HG03135 (cell line): Measurements from ENCODE around the gene P2RX2.

Experiments
- ATAC-seq: cut with Tn5 transposase; IDR thresholded peaks from one replicate; pipeline ENCODE4 v1.9.1; 2021; ENCODE audit warnings: mild to moderate bottlenecking, moderate library complexity; ENCODE audit not compliant: unreplicated experiment

The P2RX2 gene

DNA sequence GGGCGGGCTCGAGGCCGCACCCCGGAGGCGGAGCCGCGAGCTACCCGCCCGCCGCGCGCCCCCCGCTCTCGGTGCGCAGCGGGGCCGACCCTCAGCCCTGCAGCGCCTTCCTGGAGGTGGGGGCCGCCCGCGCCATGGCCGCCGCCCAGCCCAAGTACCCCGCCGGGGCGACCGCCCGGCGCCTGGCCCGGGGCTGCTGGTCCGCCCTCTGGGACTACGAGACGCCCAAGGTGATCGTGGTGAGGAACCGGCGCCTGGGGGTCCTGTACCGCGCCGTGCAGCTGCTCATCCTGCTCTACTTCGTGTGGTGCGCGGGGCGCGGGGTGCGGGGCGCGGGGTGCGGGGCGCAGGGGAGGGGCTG lies at the start of gene P2RX2:
Gene P2RX2, plus strand, starts transcription at position 94 of the 361 bp plus-strand sequence. Its CDS starts 41 bp downstream, at position 135.
- ATAC-seq = no peak

DNA sequence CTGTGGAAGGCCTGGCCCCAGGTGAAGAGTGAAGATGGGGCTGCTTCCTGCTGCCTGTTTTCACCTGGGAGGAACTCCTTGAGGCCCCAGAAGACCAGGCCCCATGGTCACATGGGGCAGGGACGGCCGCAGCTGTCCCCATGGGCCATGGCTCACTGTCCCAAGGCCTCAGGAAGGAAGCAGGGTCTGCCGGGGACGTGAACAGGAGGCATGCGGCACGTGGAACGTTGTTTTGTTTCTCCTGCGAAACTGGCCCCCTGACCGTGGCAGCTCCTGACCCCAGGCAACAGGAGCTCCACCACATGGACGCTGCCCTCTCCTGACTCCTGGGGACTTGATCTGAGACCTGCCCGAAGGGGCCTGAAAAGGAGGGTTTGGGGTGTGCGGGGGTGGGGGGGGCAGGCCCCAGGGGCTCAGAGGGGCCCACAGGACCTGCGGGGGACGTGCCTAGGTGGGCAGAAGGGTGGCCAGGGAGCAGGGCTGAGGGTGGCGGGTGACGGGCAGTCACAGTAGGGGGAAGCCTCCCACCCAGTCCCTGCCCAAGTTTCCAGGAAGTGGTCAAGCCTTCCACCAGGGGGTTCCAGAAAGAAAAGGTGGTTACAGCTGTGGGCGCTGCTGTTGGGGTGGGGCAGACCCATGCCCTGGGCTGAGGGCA lies 49.6 kb upstream of the P2RX2 start:
- ATAC-seq = no peak

DNA sequence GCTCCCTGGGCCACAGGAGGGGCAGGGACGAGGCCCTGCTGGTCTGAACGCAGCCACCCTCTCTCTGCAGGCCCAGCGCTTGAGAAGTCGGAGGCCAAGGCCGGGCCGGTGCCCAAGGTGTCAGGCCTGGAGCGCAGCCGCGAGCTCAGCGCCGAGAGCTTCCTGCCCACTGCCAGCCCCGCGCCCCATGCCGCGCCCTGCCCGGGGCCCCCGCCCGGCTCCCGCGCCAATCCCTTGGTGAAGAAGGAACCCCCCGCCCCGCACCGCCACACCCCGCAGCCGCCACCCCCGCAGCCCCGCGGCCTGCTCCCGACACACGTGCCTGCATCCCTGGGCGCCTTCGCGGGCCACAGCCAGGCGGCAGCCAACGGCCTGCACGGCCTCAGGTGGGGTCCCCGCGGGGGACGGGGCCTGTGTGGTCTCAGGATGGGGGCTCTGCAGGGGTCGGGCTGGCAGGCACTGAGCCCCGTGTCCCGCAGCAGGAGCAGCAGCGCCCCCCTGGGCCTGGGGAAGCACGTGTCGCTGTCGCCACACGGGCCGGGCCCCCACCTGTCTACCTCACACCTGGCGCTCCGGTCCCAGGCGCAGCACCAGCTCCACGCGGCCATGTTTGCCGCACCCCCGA lies 48.6 kb upstream of the P2RX2 start:
- no peak for ATAC-seq

DNA sequence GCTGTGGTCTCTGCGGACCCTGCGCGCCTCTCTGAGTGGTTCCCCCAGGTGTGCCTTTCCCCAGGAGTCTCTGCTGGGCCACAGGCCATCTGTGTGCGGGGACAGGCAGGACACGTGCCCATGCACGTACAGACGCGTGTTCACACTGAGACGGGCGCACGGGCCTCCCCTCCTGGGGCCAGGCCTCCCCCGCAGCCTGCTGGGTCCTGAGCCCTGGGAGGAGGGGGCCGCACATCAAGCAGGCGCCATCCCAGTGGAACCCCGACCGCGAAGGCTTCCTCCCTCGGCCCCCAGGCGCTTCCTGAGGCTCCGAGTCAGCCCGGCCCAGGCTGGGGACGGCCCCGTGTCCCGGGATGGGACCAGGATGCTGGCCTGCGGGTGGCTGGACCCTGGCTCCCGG lies 47.9 kb upstream of the P2RX2 start:
- ATAC-seq = no peak

DNA sequence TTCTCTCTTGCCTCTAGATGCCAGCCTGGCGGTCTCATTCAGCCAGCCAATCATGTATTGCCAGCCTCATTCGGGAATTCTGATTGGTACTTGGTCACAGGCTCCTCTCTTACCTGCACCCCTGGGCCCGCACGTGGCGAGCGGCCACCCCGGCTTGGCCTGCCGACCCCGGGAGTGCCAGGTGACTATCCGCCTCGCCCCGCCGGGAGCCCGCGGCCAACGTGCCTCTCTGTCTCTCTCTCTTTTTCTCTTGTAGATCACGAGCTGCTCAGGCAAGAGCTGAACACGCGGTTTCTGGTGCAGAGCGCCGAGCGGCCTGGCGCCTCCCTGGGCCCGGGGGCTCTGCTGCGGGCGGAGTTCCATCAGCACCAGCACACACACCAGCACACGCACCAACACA lies 47.5 kb upstream of the P2RX2 start:
- ATAC-seq = no peak

DNA sequence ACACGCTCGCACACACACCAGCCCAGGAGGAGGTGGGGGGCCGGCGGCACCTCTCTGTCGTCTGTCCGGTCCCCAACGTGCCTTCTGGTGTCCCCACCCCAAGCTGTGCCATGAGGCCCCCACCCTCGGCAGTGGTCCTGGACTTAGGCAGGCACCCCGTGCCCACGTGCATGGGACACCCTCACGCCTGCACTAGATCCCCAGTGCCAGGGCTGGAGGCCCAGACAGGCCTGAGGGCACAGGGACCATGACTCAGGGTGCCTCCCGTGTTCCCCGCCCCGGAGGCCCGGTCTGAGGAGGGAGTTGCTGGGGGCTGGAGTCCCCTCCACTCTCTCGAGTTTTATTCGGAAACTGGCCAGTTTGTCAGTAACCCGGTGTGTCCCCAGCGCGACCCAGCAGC lies 47.0 kb upstream of the P2RX2 start:
- ATAC-seq = no peak

DNA sequence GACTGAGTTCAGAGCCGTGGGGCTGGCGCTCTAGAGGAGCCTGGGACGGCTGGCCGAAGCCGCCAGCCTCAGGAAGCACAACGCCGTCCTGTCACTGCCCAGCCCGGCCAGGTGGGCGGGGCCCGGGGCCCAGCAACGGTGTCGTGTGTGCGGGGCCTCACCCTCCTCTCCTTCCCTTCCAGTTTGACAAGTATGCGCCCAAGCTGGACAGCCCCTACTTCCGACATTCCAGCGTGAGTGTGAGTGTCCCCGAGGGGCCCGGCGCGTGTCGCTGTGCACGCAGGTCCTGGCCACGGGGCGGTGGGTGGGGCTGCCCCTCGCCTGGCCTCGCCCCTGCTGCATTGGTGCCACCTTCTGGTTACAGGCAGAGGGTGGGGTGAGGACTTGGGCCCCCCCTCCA lies 46.5 kb upstream of the P2RX2 start:
- no peak for ATAC-seq

DNA sequence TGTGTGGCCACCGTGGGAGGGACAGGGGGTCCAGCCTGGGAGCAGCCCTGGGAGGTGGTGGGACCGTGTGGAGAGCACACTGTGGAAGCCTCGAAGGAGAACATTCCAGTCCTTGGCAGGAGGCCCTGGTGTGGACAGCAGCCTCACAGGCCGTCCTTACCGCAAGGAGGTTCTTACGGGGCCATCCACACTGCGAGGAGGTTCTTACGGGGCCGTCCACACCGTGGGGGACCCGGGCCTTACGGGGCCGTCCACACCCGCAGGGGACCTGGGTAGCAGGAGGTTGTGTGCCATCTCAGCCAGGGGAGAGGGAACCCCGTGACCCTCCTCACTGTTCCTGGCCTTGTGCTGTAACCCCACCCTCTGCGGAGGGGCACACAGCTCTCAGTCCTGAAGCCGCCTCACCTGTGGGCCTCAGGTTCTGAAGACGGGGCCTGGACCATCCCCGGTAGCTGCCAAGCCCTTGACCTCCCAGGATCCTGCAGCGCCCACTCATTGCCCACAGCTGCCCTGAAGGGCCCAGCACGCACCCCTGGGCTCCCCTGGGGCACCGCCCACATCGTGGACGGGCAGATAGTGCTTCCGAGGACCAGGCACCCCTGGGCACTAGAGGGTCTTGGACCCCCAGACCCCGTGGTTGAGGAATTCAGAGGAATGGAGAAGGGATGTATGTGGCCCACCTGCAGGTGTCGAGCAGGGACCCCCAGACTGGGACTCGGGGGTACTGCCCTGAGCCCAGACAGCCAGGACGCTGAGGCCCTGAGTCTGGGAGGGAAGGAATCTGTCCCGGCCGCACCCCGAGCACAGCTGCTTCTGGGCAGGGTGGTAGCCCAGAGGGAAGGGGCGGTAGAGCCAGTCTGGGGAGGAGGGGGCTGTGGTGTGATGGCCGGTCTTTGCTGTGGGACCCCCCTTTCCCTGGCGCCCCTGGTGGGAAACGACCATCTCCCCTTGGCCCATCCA lies 45.5 kb upstream of the P2RX2 start:
- ATAC-seq = no peak

DNA sequence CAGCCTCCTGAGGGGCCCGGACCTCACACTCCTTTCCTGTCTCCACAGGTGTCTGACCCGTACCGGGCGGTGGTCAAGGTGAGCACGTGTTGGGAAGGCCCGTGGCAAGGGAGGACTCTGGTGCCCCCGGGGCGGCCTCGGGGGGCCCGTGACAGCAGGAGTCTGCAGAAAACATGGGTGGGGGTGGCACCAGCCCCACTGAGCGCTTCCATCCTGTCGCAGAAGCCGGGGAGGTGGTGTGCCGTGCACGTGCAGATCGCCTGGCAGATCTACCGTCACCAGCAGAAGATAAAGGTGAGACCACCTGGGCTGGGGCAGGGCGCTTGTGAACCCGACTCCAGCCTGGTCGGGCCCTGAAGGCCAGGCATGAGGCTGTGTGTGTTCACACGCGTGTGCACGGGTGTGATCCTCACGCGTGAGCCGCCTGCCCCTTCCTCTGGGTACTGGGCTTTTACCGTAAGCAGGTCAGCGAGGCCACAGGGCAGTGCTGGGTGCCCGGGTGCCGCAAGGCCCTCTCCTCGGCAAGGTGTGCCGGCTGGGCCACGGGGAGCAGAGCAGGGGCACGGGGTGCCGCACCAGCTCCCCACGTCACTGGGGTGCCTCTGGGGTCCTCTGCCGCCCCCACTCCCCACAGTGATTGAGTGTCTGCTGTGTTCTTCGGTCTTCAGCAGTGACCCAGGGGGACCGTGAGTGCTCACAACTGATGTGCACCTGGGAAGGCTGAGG lies 44.1 kb upstream of the P2RX2 start:
- no peak for ATAC-seq

DNA sequence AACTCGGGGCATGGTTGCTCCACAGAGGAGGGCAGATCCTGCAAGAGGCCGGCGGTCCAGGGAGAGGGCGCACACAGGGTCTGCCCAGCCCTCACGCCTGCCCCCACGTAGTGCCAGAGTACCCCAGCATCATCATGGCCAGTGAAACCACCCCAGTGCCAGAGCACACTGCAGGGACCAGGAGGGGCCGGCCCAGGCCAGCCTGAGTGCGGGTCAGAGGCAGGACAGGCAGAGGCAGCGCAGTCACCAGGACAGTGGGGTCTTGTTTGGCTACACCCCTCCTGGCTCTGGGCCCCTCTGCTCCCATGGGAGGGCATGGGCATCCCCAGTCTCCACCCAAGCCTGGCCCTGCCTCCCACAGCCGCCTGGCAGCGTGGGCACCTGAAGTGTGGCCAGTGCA lies 42.9 kb upstream of the P2RX2 start:
- no peak for ATAC-seq

DNA sequence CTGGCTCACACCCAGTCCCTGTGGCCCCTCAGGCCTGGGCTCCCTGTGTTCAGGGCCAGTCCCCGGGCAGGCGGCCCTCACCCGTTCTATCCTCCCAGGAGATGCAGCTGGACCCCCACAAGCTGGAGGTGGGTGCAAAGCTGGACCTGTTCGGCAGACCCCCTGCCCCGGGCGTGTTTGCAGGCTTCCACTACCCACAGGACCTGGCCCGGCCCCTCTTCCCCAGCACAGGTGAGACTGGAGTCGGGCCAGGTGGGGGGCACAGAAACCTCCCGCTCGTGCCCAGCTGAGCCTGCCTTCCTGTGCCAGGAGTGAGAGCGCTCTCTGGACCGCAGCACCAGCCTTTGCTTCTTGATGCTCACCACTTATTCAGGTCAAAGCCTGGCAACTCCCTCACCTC lies 41.9 kb upstream of the P2RX2 start:
- ATAC-seq = no peak

DNA sequence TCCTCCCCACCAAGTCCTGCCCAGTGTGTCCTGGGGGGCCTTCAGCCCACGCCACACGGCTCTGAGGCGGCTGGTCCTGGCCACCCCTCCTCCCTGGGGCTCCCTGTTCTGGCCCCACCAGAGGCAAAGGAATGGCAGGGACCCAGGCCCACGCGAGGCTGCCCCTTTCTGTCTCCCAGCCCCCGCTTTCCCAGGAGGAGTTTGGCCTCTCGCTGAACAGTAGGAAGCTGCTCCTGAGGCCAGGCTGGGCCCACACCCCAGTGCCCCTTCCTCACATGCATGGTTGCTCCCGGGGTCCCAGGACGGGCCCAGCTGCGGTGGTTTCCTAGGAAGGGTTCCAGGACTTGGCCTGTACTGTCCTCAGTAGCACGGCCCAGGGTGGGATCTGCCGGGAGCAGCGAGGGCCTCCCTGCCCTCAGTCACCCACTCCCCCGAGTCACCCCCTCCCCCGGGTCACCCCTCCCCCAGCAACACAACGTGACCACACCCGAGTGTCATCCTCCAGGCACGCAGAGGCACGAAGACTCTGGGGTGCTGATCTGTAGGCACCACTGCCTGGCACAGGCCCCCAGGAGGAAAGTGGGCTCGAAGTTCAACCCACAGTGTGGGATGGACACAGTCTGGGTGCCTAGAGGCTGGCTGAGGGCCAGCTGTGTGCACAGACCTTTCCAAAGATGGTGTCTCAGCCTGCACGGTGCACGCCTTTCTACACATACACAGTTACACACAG lies 41.2 kb upstream of the P2RX2 start:
- no peak for ATAC-seq

DNA sequence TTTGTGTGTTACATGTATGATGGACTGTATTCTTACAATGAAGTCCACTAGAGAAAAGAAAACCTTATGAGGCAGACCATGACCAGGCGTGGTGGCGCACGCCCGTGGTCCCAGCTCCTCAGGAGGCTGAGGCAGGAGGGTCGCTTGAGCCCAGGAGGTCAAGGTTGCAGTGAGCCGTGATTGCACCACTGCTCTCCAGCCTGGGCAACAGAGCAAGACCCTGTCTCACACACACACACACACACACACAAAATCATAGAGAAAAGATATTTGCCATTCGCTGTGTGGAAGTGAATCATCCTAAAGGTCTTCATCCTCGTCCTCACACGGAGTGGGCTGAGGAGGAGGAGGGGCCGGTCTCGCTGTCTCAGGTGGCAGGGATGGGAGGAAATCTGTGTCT lies 40.5 kb upstream of the P2RX2 start:
- no peak for ATAC-seq

DNA sequence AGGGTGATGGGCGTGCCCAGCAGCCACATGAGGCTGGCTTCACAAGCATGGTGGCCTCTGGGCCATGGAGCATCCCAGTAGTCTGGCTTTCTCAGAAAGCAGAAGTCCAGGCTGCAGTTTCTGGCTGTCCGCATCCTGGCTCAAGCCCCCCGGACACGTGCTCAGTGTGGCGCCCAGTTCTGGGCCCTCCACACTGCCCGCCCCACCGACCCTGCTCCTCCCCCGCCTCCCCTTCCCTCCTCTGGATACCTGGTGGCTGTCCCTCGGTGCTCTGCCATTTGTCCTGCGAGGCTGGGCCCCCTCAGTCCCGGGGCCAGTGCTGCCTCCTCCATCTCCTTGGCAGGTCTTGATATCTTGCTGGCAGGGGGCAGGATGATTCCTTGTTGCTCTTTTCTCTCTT lies 39.8 kb upstream of the P2RX2 start:
- no peak for ATAC-seq

DNA sequence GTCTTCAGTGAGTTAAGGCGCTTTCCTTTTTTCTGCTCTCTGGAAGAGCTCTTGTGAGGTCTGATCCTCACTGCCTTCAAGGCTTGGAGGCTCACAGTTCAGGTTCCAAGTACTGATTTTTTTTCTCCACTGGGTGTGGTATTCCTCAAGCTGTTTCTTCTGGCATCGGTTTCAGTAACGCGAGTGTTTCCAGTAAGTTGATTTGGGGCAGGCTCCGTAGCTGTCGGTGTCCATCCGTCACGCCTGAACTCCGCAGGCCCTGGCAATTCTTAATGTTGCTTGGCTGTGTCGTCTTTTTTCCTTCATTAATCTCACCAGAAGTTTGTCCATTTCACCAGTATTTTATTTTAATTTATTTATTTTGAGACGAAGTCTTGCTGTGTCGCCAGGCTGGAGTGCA lies 38.8 kb upstream of the P2RX2 start:
- no peak for ATAC-seq

DNA sequence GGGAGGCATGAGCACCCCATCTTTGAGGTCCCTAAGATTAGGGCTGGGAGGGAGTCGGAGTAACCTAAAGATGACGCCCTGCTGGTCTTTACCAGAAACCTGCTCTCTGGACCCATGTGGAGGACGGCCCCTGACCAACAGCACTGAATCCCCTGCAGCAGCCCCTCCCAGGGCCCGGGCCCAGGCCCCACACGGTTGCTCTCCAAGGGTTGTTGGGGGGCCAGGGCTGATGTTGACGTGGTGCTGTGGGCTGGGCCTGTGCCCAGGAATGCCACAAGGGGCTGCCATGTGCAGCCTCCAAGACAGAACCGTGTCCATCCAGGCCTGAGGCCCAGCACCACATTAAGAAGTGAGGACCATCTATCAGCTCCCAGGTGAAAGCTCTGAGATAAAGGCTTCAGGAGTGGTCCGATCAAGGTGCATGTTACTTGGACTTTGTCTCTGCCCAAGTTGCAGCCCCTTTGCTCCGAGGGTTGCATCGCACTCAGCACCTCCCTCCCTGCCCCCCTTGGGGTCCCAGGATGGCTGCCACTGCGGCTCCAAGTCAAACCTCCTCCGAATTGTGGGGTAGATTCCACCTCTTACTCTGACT lies 37.8 kb upstream of the P2RX2 start:
- no peak for ATAC-seq

DNA sequence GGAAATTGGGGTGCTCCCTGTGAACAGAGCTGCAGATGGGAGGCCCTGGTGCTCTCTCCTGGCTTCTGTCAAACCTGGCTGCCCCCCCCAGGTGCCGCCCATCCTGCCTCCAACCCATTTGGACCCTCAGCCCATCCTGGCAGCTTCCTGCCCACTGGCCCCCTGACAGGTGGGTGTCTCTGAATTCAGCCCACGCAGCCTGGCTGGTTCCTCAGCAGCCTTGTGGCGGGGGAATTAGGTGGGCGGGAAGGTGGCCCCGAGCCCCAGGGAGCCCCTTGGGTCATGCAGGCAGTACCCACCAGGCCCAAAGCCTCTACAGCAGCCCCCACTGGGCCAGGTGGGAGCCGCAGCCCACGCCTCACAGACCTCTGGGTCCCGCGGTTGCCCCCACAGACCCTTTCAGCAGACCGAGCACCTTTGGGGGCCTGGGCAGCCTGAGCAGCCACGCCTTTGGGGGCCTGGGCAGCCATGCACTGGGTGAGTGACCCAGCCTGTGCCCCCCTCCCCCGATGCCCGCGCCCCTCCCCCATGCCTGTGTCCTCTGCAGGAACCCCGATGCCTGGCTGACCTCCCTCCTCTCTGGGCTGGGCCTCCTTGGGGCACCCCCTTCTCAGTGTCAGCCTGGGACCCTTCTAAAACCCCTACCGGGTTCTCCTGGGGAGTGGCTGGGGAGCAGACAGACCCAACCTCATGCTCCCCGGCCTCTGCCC lies 37.1 kb upstream of the P2RX2 start:
- no peak for ATAC-seq

DNA sequence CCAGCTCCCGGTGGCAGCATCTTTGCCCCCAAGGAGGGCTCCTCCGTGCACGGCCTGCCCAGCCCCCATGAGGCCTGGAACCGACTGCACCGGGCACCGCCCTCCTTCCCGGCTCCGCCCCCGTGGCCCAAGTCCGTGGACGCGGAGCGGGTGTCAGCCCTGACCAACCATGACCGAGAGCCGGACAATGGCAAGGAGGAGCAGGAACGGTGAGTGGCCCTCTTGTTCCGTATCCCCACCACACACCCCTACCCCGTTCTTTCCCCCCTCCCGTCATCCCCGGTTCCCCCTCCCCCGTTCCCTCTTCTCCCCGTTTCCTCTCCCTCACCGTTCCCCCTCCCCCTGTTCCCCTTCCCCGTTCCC lies 36.5 kb upstream of the P2RX2 start:
- no peak for ATAC-seq

DNA sequence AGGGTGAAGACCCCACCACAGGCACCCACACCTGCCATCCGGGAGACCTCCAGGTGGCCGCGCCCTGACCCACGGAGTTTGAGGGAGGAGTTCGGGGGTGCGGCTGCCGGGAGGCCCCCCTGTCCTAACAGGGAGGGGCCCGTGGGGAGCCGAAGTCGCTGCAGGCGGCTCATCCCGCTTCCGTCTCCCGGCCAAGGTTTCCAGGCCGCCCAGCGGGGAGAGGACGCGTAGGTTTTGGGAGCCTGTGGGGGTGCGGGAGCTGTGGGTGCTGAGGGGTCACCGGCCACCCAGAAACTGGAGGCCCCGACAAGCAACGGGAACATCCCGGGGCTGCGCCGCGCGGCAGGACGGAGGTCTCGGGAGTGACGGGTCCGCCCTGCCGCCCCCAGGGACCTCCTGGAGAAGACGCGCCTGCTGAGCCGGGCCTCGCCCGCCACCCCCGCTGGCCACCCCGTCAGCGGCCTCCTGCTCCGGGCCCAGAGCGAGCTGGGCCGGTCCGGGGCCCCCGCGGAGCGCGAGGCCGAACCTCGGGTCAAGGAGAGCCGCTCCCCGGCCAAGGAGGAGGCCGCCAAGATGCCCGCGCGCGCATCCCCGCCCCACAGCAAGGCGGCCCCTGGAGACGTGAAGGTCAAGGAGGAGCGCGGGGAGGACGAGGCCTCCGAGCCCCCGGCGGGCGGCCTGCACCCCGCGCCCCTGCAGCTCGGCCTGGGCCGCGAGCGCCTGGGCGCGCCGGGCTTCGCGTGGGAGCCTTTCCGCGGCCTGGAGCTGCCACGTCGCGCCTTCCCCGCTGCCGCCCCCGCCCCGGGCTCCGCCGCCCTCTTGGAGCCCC lies 35.8 kb upstream of the P2RX2 start:
- ATAC-seq = no peak
